Heart left ventricle (tissue), 16 donors: ENCODE measurements around the gene IFT57. TPM values are rescaled to one million over a fixed set of nuclear protein-coding genes. Genes with fewer than 3 reads are reported as not detected.
A peak's percentile ranks its signal among the peaks of the same experiment; 100 is the strongest.

Experiments used
- ATAC-seq, 4 donors: fragments of 200-7000 bp; cut with Tn5 transposase; one replicate each; pipeline ENCODE4 v1.9.1; 2020 to 2022; ENCODE audit warnings: moderate library complexity in 4 of 4, mild to moderate bottlenecking in 3 of 4, moderate number of reproducible peaks in 1 of 4
- DNase-seq, 5 donors: peaks; one replicate each; pipeline ENCODE4 v3.0.0-alpha.2; 2020
- H3K27ac ChIP-seq, 12 donors: fragments of 200-600 bp; sonication (generic) in 4 of 12; one replicate each; pipeline versions ENCODE4 v1.5.0 to v1.8.0; 2016 to 2022; ENCODE audit warnings: mild to moderate bottlenecking in 2 of 12
- H3K27me3 ChIP-seq, 9 donors: fragments of 200-600 bp; sonication (generic) in 2 of 9; one replicate each; pipeline versions ENCODE4 v1.5.1 to v1.8.0; 2016 to 2022; ENCODE audit warnings: mild to moderate bottlenecking in 3 of 9
- H3K36me3 ChIP-seq, 9 donors: fragments of 200-600 bp; sonication (generic) in 2 of 9; one replicate each; pipeline versions ENCODE4 v1.5.0 to v1.8.0; 2018 to 2022; ENCODE audit warnings: mild to moderate bottlenecking in 2 of 9
- H3K4me1 ChIP-seq, 12 donors: fragments of 200-600 bp; sonication (generic) in 4 of 12; one replicate each; pipeline versions ENCODE4 v1.5.0 to v1.8.0; 2016 to 2022; ENCODE audit warnings: mild to moderate bottlenecking in 3 of 12
- H3K4me3 ChIP-seq, 12 donors: fragments of 200-600 bp; sonication (generic) in 4 of 12; one replicate each; pipeline versions ENCODE4 v1.5.0 to v1.8.0; 2017 to 2022; ENCODE audit warnings: mild to moderate bottlenecking in 9 of 12, moderate library complexity in 4 of 12
- H3K9me3 ChIP-seq, 12 donors: fragments of 200-600 bp; sonication (generic) in 4 of 12; one replicate each; pipeline versions ENCODE4 v1.5.0 to v1.8.0; 2016 to 2022; ENCODE audit warnings: mild to moderate bottlenecking in 1 of 12
- POLR2A ChIP-seq, 2 donors: fragments of 450-650 bp; IDR thresholded peaks; one replicate each; pipeline ENCODE4 v1.6.1; 2017; ENCODE audit warnings: antibody characterized with exemption in 2 of 2, mild to moderate bottlenecking in 2 of 2, moderate library complexity in 2 of 2
- WGBS, 4 donors: extraction: QIAGEN DNeasy Blood & Tissue Kit in 2 of 4; methylation state at CpG; one replicate each; pipeline versions ENCODE4 v1.1.5 to v1.1.7; 2013 to 2018; 5-methylcytosine and 5-hydroxymethylcytosine counted together
- intact Hi-C, 10 donors: fragments of 100-400 bp; cut with DNase I; formaldehyde crosslinking; loops; one replicate each; pipeline versions ENCODE4 v1.11.1 to v1.14.2; 2022
- polyA plus RNA-seq, 2 donors: library from polyadenylated mRNA; stranded (reverse); fragments of 200-250 nt; gene quantifications; one replicate each; pipeline ENCODE4 v1.2.3, GENCODE V29; 2013
- total RNA-seq, 9 donors: library from RNA; depleted of rRNA in 2 of 9; stranded (reverse); fragments of >200 nt in 2 of 9; fragmentation: NEBNext Ultra II Directional in 3 of 9; extraction: Animal tissue kit (Norgen Biotek cat#: 25700) in 3 of 9; gene quantifications; one replicate each; pipeline versions ENCODE4 v1.1.0 to v1.2.4, GENCODE V29; 2016 to 2023
- TF ChIP-seq, protein P1 (sequence below), 12 donors: fragments of 200-600 bp; sonication (generic) in 4 of 12; IDR thresholded peaks; one replicate each; pipeline versions ENCODE4 v1.5.0 to v1.8.0; 2018 to 2022; ENCODE audit warnings: antibody characterized with exemption in 12 of 12, mild to moderate bottlenecking in 5 of 12
- donor health status: ischemic (EF 13 %, LVEDD 7.1; RV severe dilation, severe dysfunction).
- donor health status: healthy with polysubstance abuse.
- donor health status: DM: no; HTN: yes; CAD: no.
- donor health status: DM: no; HTN: no; CAD: no.
- donor health status: ischemic (EF 25% LVEDD 6.9; RV normal size, moderate dysfunction).
- donor health status: ischemic (EF 25% LVEDD 5.7; RV mildly dilated, moderate dysfunction).
- donor health status: healthy.
- donor health status: DM: yes; HTN: yes; CAD: no.
- donor health status: ischemic (EF 35%, LVEDD 5.7; RV mildly dilated, moderate dysfunction).
- donor health status: nonischemic (EF 11% LVEDD 7.7; RV severe dilation, severe dysfunction).
- donor health status: DM: yes; HTN: yes; CAD: no.
- donor health status: PGD.
- donor health status: ischemic (EF 29% LVEDD 5.4; RV normal size, mild dysfunction).
- donor health status: nonischemic (EF 23%, LVEDD 6.1; RV moderate dilation, normal function).

IFT57 gene
- total and polyA plus RNA-seq, 11 donors: 4.3 to 36.4 (median 22.9) TPM

DNA sequence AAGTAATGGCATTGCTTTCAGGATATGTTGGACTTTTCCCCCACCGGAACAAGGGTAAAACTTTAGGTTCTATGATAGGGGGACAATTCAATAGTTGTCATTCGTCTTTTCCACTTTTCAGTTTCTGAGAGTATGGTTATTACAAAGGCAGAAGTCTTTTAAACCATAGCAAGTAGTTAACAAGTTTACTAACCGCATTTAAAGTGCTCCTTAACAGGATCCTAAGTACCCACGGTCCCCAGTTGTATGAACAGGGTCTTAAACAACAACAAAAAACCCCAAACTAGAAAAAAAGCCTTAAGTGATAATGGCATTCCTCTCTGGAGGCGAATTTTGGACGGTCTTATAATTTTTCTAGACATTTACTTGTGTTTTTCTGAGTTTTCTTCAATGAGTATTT lies 831 bp downstream of the IFT57 start:
- Histone ChIP-seq H3K4me3 (peak overlapping the region; percentile 66 to 91 (median 81)), H3K36me3 (peaks cover 0 to 18% (median 0%) of the 10 kb centered on the region in 9 donors), H3K27ac (peak overlapping the region in 8 of 12 donors; percentile 57 to 88 (median 73)), H3K27me3 (no peaks in the 10 kb centered on the region), H3K4me1 (peaks cover 0 to 49% (median 13%) of the 10 kb centered on the region in 12 donors), H3K9me3 (no peaks in the 10 kb centered on the region)
- DNase-seq (no peak), ATAC-seq (no peak)
- WGBS, 4 donors: 21 to 25% (median 23%) methylated on average over 6 of the region's 6 CpGs
- intact Hi-C loops: loop anchor here in 9 of 10 donors (5.0 to 10.0 kb wide), 5 partner anchors 127 to 363 kb away; partner anchors contain the start of genes CD47 (in 7 of the 9), CIP2A (in 2 of the 9) and DZIP3 (in 2 of the 9)
- TF ChIP-seq, protein P1, sequence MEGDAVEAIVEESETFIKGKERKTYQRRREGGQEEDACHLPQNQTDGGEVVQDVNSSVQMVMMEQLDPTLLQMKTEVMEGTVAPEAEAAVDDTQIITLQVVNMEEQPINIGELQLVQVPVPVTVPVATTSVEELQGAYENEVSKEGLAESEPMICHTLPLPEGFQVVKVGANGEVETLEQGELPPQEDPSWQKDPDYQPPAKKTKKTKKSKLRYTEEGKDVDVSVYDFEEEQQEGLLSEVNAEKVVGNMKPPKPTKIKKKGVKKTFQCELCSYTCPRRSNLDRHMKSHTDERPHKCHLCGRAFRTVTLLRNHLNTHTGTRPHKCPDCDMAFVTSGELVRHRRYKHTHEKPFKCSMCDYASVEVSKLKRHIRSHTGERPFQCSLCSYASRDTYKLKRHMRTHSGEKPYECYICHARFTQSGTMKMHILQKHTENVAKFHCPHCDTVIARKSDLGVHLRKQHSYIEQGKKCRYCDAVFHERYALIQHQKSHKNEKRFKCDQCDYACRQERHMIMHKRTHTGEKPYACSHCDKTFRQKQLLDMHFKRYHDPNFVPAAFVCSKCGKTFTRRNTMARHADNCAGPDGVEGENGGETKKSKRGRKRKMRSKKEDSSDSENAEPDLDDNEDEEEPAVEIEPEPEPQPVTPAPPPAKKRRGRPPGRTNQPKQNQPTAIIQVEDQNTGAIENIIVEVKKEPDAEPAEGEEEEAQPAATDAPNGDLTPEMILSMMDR (IDR thresholded peaks at IDR 0.05): no peak
- no peak for TF ChIP-seq POLR2A (IDR thresholded peaks at IDR 0.05)

DNA sequence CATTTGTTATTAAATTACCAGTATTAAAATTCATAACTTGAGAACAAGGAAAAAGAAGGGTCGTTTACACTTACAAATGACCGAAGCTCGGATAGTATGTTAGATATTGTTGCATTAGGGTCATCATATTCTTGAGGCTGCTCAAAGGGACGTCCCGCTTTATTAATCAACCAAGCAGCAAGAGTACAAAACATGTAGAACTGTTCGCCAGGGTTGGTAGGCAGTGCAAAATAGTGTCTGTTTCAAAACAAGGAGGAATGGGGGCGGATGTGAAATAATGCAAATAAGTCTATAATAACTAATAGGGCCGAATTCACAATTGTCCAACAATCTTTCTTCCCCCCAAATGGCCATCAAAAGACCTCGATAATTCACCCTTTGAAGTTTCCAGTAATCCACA lies 2.9 kb downstream of the IFT57 start:
- Histone ChIP-seq H3K4me1 (peaks cover 0 to 50% (median 13%) of the 10 kb centered on the region in 12 donors), H3K9me3 (no peaks in the 10 kb centered on the region), H3K27me3 (no peaks in the 10 kb centered on the region), H3K4me3 (no peak overlapping the region), H3K36me3 (peaks cover 0 to 18% (median 0%) of the 10 kb centered on the region in 9 donors), H3K27ac (no peak overlapping the region)
- 91 to 93% (median 93%) methylated on average over 9 of the region's 9 CpGs for WGBS, 4 donors
- intact Hi-C loops: loop anchor here in 1 of 10 donors (10.0 kb wide), 1 partner anchor 265 kb away; no protein-coding TSS in a partner anchor
- DNase-seq (no peak), ATAC-seq (no peak)
- TF ChIP-seq, protein P1 (IDR thresholded peaks at IDR 0.05): no peak
- TF ChIP-seq POLR2A (IDR thresholded peaks at IDR 0.05): no peak

DNA sequence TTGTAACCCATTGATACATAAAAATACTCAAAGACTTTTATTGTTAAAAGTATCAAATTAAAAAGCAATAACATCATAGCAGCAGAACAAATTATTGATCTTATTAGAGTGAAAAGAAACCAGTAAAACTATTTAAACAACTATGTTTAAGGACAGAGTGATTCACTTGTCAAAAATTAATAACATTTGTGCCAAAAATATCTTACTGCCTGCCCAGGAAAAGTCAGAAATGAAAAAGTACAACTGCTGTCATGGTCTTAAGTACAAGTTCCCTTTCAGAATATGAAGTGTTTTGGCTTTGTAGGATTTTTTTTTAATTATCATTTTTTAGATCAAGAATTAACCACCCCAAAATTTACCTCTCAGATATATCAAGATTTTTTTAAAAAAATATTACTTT lies 3.4 kb downstream of the IFT57 start:
- intact Hi-C loops: loop anchor here in 1 of 10 donors (10.0 kb wide), 1 partner anchor 264 kb away; no protein-coding TSS in a partner anchor
- peaks cover 0 to 20% (median 2%) of the 10 kb centered on the region in 9 donors for H3K36me3 ChIP-seq
- peaks cover 0 to 45% (median 13%) of the 10 kb centered on the region in 12 donors for H3K4me1 ChIP-seq
- DNase-seq (no peak), ATAC-seq (no peak)
- no peak overlapping the region for H3K4me3 ChIP-seq
- no peak overlapping the region for H3K27ac ChIP-seq
- TF ChIP-seq POLR2A (IDR thresholded peaks at IDR 0.05): no peak
- TF ChIP-seq, protein P1 (IDR thresholded peaks at IDR 0.05): no peak
- no peaks in the 10 kb centered on the region for H3K9me3 ChIP-seq
- no peaks in the 10 kb centered on the region for H3K27me3 ChIP-seq

DNA sequence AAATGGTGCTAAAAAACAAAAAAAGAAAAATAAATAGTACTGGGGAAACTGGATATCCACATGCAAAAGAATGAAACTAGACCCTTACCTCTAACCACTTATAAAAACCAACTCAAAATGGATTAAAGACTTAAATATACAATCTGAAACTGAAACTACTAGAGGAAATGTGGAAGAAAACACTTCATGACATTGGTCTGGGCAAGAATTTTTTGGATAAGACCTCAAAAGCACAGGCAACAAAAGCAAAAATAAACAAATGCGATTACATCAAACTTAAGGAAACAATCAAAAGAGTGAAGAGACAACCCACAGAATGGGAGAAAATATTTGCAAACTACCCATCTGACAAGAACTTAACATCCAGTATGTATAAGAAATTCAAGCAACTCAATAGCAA lies 6.4 kb downstream of the IFT57 start:
- DNase-seq: no peak
- ATAC-seq: no peak
- 62 to 84% (median 68%) methylated on average over 1 of the region's 1 CpG for WGBS, 4 donors
- Histone ChIP-seq H3K4me3 (peak overlapping the region in 1 of 12 donors; percentile 6), H3K36me3 (peaks cover 0 to 47% (median 23%) of the 10 kb centered on the region in 9 donors), H3K4me1 (peaks cover 0 to 28% (median under 1%) of the 10 kb centered on the region in 12 donors), H3K27ac (no peak overlapping the region), H3K9me3 (no peaks in the 10 kb centered on the region), H3K27me3 (no peaks in the 10 kb centered on the region)
- intact Hi-C loops: loop anchor here in 1 of 10 donors (10.0 kb wide), 1 partner anchor 261 kb away; no protein-coding TSS in a partner anchor
- TF ChIP-seq POLR2A (IDR thresholded peaks at IDR 0.05): no peak
- TF ChIP-seq, protein P1 (IDR thresholded peaks at IDR 0.05): no peak
